HG02642 (cell line): Measurements from ENCODE around the gene TREML2.
"Not testable (repeated sequence)": the region's sequence is repeated elsewhere in the genome, so short reads cannot be mapped to it uniquely, and the experiment has no call there.

Source experiments
- ATAC-seq: cut with Tn5 transposase; IDR thresholded peaks from one replicate; pipeline ENCODE4 v1.9.1; 2021; ENCODE audit warnings: mild to moderate bottlenecking; ENCODE audit not compliant: unreplicated experiment, poor library complexity

Gene TREML2

GRCh38 chr6:41209547-41210320 lies 8.8 kb upstream of the TREML2 start:
- ATAC-seq, result no peak

DNA sequence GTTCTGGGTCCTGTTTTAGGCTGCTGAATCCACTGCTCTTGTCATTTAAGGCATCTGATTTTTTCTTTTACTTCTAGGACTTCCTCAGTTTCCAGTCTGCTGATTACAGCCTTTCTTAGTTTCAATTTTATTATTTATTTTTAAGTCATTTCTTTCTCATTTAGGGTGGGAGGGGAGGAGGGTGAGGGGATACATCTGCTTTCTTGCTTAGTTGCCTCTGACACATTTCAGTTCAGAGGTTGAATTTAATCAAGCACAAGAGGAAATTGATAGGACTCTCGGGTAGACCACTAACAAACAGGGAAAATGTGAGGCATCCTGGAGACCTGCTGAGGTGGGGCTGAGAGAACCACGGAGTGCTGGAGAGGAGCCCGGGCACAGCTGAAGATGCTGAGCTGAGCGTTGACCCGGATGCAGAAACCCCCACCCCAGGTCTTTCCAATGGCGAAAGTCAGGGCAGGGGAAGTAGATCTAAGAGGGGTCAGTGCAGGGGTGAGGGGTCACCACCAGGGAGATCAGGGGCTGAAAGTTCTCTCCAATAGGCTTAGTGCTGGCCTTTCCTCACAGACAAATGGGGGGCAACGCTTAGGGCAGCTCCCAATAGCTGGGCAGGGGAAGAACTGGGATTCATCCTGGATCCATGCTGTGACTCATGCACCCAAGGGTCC lies 7.6 kb upstream of the TREML2 start:
- no peak for ATAC-seq

DNA sequence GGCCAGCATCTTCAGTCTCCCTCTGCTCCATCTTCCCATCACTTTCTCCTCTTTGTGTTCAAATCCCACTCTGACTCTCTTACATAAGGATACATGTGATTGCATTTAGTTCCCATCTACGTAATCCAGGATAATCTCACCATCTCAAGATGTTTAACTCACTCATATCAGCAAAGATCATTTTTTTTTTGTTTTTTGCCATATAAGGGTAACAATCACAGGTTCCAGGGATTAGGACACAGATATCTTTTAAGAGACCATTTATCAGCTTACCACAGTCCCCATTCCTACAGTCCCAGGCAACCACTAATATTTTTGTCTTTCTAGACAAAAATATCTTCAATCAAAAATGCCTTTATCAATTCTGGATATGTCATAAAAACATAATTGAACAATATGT lies 3.2 kb upstream of the TREML2 start:
- ATAC-seq, result no peak

DNA sequence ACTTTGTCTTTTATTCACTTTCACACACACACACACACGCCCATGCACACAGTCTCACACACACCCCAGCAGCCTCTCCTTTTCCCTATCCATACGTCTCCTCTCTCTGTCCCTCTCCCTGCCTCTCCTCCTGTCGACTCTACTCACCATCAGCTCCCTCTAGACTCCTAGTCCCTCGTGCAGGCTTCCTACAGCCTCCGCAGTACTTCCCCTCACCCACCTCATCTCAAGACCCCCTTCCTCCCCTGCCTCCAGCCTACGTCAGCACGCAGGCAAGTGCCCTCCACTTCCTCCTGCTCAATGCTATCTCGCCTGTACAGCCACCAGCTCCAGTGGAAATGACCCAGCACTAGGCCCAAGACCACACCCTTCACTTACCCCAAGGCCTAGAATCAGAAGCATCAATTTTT lies 820 bp upstream of the TREML2 start:
- ATAC-seq, result no peak

DNA sequence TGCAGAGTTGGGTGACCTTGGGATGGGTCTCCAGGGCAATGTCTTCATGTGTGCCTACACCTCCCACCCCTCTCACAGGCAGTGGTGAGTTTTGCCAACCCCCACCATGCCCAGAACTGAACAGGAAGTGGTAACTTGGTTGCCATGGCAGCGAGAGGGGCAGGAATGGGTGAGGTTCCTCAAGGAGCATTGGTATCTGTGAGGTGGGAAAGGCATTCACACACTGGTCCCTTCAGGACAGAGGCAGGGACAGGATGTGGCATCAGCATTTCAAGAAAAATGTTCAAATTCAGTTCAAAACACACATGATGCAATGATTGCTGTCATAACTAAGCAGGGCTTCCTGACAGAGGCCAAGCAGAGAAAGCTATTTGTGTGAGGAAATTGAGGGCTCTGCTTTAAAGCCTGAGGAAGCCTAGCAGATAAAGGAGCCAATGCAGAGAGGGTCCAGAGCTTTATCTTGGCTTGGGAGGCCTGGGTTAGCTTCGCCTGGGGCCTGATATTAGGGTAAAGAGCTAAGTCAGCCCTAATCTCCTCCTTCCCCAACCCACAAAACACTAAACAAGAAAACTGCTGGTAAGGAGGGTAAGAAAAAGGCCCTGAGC lies 551 bp downstream of the TREML2 start:
- peak; percentile 33 for ATAC-seq

DNA sequence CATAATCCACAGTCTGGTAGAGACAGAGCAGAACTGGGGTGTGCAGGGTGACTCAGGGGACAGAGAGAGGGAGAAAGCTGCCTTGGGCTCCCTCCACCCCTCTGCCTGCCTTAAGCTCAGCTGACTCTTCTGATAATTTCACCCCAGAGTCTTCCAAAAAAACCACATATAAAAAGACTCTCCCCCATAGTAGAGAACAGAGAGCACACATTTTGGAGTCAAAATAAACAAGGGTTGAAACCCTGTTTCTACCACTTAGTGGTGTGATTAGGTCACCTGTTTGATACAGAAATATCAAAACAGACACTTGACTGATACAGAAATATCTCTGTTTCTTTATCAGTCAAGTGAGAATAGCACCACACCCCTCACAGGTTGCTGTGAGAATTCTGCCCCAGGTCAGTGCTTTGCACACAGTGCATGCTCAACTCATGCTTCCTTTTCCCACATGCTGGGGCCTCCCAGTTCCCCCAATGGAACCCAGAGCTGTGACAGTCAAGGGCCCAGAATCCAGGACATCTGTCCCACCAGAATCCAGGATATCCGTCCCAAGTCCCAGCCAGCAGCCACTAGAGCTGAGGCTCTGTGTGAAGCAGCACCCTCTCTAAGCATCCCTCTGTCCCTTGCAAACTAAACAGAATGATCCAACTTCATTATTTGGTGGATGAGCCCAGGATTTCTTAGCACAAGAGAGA lies 1.2 kb downstream of the TREML2 start:
- peak; percentile 54 for ATAC-seq

DNA sequence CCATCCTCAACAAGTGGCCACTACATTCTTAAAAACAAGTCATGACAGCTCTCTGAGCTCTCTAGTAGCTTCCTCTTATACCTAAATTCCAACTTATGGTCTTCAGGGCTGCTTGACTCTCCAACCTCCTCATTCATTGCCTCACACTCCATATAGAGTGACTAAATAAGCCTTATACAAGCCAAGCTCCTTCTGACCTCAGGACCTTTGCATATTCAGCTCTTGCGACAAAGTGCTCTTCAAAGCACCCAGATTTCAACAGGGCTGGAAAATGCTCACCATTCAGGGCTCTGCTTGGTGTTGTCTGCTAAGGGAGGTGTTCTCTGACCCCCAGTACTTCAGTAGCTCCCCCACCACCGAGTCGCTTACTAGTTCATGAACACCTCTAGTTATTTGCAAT lies 3.7 kb downstream of the TREML2 start:
- ATAC-seq, result no peak

DNA sequence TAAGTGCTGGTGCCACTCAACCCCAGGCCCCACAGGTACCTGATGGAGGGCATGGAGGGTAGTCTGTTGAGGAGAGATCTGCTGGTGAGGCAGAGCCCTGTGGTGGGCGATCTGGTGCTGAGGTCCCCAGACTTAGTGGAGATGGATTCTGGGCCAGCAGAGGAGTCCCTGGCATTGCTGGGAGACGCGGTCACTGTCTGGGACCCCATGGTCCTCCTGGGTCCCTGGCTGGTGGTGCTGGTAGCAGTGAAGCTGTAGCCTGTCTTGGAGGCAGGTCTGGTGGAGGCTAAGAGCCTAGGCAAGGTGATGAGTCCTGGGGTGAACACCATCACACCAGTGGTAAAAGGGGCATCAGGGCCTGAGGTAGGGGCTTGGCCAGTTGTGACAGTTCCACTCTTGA lies 6.6 kb downstream of the TREML2 start:
- ATAC-seq, result no peak

DNA sequence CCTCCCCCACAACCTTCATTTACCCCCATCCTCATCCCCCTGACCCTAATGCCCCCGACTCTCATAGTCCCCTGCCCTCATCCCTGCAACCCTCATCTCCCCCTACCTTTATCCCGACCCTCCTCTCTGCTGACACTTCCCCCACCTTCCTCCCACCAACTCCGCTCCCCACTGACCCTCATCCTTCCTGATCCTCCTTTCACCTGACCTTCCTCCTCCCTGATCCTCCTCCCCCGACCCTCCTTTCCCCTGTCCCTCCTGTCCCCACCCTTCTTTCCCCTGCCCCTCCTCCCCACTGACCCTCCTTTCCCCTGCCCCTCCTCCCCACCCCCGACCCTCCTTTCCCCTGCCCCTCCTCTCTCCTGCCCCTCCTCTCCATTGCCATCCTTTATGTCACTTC lies 7.1 kb downstream of the TREML2 start:
- no peak for ATAC-seq

DNA sequence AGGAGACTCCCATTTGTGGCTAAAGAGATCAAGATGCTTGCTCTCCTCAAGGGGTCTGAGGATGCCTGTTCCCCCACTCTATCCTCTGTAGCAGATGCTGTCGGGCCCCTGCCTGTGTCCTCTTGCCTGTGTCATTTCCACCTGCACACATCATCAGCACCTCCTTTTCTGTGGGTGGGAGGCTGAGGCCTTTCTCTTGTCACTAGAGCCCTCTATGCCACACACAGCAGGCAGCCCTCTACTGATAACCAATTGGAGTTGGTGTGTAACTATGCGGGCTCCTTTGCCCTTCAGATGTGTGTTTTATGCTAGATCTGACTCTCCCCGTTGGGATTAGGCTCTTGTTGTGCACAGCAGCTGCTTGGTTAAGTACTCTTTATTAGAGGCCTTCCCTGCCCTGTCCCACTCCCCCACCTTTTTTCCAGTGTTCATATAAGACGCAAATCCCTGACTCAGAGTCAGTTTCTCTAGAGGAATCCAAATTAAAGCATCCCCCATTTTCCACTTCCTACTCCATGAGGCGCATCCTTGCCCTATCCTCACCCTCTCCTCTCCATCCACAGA lies 7.7 kb downstream of the TREML2 start:
- no peak for ATAC-seq

DNA sequence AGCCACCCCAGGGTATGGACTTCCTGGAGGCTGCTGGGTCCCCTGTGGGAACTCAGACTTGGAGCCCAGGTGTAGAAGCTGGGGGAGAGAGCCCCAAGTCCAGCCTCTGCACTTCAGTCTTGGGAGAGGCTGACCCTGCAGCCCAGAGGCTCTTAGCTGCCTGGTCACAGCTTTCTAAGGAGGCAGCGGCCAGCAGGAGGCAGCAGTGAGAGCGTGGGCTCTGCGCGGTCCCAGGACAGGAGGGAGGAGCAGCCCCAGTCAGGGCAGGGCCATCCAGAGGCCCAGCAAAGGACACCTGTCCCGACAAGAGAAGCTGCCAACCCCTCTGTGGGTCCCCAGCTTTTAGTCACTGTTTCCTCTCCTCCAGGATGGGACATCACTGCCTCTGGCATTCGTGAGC lies 9.4 kb downstream of the TREML2 start:
- ATAC-seq, result no peak

DNA sequence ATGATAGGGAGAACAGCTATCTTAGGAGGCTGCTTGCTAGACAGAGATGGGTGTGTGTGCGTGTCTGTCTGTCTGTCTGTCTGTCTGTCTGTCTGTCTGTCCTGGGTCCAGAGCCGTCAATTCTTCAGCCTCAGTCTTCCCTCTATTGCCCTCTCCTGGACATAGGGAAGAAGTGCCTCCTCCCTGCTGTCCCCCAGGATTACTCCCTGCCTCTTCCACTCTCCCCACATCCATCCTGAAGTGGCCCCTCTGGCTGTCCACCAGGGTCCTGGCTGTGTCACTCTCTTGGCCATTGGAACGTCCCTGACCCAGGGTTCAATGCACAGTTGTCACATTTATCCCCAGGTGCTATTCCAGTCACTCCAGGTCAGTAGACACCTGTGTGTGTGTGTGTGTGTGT lies 10.2 kb downstream of the TREML2 start:
- ATAC-seq, result no peak

- no peak for ATAC-seq
These were observed 11.0 kb downstream of the TREML2 start for GRCh38 chr6:41189967-41190366.

DNA sequence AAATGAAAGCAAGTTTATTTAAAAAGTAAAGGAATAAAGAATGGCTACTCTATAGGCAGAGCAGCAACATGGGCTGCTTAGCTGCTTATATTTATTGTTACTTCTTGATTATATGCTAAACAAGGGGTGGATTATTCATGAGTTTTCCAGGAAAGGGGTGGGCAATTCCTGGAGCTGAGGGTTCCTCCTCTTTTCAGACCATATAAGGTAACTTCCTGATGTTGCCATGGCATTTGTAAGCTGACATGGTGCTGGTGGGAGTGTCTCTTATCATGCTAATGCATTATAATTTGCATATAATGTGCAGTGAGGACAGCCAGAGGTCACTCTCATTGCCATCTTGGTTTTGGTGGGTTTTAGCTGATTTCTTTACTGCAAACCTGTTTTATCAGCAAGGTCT lies 11.9 kb downstream of the TREML2 start:
- ATAC-seq, result not testable (repeated sequence)

DNA sequence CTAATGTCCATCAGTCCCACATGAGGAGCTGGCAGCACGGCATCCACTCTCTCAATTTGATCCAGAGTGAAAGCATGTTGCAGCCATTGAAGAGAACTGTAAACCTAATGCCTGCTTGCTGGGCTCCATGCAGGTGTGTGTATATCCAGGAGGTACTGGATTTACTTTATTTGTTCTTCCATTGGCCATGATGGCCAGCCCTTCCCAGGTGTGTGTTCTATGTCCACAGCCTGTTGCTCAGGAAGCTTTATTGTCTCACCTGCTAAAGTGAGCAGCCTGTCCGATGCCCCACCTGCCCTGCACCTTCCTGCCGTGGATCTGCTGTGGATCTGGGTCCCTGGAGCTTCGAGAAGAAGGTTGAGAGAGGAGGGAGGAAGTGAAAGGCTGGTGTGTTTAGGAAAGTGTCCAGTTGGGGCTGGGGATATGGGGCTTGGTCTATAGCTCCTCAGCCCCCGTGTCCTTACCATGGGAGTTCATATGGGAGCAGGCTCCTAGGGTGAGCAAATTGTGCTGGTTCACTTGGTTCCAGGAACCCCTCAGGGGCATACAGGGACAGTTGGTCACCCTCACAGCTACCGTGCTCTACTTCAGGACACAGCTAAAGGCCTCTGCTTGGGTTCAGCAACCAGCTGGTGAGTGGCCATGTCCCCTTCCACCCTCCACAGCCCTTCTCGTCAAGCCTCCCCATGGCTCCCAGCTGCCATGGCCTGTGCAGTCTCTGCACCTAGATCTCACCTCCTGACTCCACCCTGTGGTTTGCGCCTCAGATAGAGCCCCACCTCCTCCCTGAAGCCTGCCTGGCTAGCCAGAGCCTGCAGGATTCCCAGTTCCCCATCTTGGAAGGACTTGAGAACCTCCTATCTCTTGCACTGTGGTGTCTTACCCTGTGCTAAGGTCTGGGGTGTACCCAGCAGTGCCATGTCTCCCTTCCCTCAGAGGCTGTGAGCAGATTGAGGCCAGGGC lies 12.7 kb downstream of the TREML2 start:
- no peak for ATAC-seq

DNA sequence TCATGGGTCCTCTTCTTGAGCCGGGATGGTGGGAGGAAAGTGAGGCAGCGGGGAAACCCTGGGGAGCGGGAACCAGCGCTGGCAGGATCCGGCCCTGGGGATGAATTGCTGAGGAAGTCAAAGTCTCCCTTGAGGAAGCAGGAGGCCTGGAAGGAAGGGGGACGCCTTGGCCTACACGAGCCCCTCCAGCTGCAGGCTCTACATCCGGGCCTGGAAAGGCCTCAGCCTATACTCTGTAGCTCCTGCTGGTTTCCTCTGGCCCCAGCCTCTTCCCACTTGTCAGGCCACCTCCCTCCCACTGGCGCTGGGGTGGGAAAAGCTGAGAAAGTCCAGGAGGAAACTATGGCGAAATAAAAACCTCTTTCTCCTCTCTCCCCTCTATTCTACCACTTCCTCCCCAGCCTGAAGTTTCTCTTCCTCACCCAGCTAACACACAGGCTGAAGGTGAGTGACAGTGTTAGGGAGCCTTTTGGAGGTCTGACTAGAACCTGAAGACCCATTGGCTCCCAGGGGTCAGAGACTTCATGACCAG lies 14.9 kb downstream of the TREML2 start:
- ATAC-seq, result no peak

- ATAC-seq, result no peak
These were observed 16.2 kb downstream of the TREML2 start for GRCh38 chr6:41184761-41185160.

DNA sequence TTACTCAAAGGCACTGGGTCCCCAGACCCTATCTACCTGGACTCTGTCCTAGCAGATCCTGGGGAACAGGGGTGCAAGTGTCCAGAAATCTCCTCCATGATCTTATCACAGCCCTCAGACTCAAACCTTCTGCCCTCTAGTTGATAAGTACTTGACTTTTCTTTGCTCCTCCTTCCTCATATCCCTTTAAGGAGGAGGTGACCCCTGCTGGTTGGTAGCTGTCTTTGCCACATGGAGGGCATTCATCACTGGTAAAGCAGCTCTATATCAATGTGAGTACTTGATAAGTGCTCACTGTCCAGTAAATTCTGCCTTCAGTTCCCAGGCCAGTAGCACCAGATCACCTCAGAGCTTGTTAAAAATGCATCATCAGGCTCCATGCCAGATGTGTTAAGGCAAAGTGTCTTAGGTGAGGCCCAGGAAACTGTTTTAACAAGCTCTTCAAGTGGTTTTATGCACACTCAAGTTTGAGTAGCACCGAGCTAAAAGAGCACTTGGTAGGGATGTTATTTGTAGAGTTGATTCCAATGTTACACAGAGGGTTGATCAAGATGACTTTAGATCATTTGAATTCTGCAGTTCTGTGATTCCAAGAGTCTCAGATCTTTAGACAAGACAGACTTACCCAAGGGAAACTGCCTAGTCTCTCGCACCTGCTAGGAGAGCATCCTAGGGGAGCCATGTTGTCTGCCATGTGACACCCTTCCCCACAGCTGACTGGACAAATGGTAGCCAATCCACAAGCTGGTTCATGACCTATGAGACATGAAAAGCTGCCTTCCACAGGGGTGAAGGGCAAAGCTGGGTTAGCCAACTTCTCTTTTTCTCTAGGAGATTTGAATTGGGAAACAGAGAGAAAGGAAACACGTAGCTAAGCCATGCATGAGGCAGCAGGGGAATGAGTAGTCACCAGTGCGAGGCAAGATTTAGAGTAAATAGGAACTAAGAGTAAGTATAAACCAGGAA lies 18.6 kb downstream of the TREML2 start:
- no peak for ATAC-seq
